ENCODE data around the gene CHRNB1.

The CHRNB1 gene

DNA sequence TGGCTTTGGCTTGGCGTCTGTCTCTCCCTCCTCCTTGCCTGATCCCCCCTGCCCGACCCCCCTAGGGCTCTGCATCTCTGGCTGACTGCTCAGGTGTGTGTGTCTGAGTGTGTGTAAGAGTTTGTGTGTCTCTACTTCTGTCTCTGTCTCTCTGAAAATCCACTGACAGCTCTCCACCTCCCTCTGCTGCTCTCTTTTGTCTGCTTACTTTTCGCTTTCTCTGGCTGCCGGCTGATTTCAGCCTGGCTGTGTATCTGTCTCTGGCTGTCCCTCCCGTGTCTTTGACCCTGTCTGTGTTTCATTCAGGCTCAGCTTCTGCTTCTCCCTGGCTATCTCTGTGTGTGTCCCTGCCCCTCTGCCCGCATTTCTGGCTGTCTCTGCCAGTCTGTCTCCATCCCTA is 28.5 kb upstream of the CHRNB1 start:
- DNase-seq: peak in 1 of 5 experiments; percentile 21

DNA sequence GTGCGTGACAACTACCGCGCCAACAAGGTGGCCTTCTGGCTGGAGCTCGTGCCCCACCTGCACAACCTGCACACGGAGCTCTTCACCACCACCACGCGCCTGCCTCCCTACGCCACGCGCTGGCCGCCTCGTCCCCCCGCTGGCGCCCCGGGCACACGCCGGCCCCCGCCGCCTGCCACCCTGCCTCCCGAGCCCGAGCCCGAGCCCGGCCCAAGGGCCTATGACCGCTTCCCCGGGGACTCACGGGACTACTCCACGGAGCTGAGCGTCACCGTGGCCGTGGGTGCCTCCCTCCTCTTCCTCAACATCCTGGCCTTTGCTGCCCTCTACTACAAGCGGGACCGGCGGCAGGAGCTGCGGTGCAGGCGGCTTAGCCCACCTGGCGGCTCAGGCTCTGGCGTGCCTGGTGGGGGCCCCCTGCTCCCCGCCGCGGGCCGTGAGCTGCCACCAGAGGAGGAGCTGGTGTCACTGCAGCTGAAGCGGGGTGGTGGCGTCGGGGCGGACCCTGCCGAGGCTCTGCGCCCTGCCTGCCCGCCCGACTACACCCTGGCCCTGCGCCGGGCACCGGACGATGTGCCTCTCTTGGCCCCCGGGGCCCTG is 27.7 kb upstream of the CHRNB1 start:
- DNase-seq: no peak

DNA sequence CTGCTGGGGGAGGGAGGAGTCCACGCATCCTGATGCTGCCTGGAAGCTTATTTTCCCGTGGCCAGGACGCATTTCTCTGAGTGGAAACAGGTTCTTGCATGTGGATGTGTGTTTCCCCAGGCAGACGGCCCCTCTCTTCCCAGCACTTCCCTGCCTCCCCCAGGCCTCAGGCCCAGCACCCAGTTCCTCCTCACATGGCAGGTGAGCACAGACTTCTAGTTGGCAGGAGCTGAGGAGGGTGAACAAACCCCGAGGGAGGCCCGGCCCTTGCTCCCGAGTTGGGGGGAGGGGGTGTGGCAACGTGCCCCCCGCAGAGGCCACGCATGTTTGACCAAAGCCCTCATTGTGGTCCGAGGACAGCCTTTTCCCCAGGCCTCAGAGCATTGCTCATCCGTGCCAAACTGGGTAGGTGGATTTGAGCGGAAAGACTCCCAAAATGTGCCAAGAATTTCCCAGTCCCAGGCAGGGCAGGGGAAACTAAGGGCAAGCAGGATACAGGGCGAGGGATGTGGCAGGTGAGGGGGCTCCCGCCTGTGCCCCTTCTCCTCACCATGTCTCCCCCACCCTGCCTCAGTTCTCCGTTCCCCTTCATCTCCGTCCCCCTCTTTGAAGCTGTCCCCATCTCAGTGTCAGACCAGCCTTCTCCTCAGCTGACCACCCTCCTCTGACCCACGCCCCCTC is 26.2 kb upstream of the CHRNB1 start:
- no peak for DNase-seq

DNA sequence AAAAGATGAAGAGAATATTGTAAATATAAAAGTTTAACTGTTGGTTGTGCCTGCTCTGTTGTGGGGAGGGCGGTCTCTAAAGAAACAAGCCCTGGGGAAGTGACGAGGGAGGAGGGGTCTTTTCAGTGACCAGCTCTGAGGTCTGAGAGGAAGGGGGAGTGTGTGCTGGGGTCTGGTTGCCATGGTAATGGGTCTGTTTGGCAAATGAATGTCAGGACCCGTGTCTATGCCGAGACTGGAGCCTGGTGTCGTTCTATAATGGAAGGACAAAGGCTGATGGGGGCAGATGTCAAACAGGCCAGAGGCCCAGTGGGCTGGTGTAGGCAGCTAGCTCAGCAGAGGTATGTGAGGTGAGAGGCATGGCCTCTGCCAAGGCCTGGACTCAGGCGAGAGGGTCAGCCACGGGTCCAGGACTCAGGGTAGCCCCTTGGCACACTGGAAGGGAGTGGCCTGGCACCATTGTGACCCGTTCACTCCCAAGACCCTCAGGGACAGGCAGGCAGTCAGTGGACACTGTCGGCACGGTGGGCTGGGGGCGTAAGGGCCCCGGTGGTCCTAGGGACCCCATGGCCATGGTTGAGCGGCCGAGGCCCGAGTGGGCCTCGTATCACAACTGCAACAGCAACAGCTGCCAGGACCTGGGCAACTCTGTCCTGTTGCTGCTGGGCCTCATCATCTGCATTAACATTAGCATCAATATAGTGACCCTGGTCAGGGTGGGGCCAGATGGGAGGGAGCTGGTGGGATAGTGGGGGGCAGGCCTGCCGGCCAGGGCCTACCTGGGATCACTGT is 24.8 kb upstream of the CHRNB1 start, which contains the start of gene SPEM1:
SPEM1 (plus strand) TSS at position 506 of the 792 bp plus-strand sequence; CDS start at position 567, 61 bp downstream.
- DNase-seq: no peak

DNA sequence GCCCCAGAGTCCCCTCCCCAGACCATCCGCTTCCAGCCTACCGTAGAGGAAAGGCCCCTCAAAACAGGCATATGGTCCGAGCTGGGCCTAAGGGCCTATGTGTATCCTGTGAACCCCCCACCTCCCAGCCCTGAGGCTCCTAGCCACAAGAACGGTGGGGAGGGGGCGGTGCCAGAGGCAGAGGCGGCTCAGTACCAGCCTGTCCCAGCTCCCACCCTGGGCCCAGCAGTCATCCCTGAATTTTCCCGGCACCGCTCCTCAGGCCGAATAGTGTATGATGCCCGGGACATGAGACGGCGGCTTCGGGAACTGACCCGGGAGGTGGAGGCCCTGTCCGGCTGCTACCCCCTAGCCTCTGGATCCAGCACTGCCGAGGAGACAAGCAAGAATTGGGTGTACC is 23.7 kb upstream of the CHRNB1 start:
- no peak for DNase-seq

DNA sequence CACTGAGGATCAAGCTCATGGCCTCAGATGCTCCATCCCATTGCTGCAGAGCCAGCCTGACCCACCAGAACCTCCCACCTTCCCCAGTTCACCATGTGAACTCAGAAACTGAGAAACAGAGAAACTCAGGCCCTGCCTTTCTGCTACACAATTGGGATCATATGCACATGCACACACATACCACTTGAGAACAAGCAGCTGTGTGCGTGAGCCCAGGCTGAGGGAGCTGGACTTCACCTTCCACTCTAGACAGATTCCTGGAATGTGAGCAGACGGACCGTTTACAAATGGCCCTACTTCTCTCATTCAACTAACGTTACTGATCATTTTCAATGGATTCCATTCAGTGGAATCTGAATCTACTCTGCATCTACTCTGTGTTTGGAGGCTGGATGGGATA is 21.2 kb upstream of the CHRNB1 start:
- no peak for DNase-seq

DNA sequence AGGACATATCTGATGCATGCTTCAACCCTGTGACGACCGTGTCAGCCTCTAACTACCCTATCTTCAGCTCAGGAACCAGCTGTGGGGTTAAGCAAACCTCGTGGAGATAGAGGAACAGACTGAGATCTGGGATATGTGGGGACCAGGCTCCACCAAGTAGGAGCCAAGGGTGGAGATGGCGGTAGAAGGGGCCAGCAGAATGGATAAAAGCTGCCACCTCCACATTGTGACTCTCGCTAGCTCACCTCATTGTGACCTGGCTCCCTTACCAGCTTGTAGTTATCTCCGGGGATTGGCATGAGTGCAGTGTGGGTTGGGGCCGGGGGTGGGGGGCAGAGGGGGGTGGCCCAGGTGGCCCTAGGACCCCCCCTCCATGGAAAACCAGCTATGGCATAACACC is 19.5 kb upstream of the CHRNB1 start, which contains the start of gene SPEM2:
SPEM2 (plus strand) TSS at position 301 of the 400 bp plus-strand sequence; CDS start at position 374, 73 bp downstream.
- DNase-seq: no peak

DNA sequence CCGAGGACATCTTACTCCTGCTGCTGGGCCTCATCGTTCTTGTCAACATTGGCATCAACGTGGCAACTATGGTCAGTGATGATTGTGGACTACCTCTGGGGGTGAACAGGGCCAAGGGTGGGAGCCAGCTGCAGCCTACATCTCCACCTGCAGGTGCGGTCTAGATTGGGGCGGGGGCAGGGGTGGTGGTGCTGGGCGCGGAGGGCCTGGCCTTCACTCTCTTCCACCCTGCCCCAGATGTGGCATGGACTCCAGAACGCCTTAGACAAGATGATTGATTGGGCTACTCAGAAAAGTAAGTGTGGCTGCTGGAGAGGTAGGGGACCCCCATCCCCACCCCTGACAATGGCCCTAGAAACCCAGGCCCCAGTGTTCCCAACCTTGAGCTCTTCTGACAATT is 19.1 kb upstream of the CHRNB1 start:
- no peak for DNase-seq

DNA sequence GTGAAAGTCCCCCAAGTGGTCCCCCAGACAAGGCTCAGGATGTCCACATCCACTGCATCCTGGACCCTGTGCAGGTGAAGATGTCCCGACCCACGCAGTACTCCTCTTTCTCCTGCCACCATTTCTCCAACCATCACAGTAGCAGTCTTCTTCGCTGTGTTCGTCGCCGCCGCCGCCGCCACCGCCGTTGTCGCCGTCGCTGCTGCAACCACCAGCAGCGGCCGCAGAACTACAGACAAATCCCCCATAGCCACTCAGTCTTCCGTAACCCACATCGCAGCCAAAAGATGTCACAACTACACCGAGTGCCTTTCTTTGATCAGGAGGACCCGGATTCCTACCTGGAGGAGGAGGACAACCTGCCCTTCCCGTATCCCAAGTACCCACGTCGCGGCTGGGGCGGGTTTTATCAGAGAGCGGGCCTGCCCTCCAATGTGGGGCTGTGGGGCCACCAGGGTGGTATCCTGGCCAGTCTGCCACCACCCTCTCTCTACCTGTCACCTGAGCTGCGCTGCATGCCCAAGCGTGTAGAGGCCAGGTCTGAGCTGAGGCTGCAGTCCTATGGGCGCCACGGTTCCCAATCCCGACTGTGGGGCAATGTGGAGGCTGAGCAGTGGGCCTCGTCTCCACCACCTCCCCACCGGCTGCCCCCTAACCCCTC is 18.5 kb upstream of the CHRNB1 start:
- no peak for DNase-seq

DNA sequence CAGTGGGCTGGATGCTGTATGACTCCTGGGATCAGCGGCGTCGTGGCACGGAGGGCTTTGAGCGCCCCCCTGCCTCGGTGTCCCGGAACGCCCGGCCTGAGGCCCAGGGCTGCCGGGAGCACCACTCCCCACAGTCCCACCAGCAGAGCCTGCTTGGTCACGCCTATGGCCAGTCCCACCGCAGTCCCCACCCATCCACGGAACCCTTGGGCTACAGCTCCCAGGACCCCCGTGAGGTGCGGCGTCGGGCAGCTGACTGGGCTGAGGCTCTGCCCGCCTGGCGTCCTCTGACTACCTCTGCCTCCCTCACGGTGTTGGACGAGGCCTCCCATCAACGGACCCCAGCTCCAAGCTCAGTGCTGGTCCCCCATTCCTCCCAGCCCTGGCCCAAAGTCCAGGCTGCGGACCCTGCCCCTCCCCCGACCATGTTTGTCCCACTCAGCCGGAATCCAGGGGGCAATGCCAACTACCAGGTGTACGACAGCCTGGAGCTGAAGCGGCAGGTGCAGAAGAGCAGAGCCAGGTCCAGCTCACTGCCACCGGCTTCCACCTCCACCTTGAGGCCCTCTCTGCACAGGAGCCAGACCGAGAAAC is 17.9 kb upstream of the CHRNB1 start:
- DNase-seq: no peak

DNA sequence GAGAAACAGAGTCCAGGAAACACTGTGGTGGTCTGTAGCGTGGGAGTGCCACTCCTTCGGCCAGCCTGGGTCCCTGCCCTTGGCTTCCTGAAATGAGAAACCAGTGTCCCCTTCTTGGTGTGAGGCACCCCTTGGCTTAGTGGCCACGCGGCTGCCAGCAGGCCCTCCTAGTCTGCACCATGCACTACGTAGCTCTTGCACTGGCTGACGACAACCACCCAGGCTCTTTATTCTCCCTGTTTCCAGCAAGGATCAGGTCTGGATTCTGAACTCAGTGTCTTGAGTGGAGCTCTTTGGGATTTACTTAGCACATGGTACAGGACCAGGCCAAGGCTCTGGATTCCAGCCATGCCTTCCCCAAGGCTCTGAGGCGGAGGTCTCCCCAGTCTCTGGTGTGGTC is 17.3 kb upstream of the CHRNB1 start:
- DNase-seq: no peak

DNA sequence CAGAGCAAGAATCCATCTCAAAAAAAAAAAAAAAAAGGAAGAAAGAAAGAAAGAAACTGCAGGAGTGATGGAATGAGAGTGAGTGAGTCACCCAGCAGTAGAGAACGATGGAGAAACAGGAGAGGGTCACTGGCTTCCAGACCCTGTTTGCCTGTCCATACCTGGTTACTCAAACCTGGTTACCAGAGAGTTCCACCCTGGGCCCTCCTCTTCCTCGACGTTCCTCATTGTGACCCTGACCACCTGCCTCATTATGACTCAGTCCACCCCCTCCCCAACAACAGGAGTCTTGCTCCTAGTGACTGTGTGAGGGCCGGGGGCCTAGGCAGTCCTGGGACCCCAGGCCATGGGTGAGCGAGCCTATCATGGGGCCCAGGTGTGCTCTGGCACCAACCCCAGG is 16.3 kb upstream of the CHRNB1 start, which contains the start of gene SPEM3:
SPEM3 (plus strand) TSS at position 301 of the 400 bp plus-strand sequence; CDS start at position 347, 46 bp downstream.
- DNase-seq: no peak

DNA sequence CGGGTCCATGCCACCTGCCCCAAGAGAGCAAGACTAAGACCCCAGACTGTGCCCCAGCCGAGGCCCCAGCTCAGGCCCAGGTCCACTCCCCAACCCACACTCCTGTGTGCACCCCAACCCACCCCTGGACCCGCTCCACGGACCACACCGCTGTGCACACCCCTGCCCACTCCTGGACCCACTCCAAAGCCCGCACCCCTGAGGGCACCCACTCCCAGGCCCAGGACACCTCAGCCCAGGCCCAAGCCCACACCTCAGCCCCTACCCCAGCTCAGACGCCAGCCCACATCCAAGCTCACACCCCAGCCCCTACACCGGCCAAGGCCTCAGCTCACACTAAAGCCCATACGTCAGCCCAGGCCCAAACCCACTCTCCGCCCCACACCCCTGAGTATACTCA is 15.1 kb upstream of the CHRNB1 start:
- no peak for DNase-seq

DNA sequence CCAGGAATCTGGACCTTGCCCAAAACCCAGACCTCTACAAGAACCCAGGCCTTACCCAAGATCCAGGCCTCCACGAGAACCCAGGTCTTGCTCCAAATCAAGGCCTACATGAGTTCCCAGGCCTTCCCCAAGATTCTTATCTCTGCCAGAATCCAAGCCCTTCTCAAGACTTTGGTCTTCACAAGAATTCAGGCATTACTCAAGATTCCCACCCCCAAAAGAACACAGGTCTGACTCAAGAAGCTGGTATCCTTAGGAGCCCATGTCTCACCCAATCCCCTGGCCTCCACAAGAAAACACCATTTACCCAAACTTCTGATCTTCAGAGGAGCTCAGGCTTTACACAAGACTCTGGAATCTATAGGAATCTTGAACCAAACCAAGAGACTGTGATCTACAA is 13.6 kb upstream of the CHRNB1 start:
- no peak for DNase-seq

DNA sequence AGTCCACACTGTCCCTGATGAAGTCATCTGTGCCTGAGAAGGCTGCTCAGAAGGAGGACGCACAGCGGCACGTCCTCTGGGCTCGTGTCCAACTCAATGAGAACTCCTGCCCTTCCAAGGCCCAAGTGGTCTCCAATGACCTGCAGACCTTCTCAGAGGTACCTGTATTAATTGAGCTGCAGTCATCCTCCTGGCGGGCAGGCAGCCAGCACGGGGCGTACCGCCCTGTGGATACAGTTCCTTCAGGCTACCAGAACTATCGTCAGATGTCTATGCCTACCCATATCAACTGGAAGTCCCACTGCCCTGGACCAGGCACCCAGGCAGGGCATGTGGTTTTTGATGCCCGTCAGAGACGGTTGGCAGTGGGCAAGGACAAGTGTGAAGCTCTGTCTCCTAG is 12.6 kb upstream of the CHRNB1 start:
- no peak for DNase-seq

DNA sequence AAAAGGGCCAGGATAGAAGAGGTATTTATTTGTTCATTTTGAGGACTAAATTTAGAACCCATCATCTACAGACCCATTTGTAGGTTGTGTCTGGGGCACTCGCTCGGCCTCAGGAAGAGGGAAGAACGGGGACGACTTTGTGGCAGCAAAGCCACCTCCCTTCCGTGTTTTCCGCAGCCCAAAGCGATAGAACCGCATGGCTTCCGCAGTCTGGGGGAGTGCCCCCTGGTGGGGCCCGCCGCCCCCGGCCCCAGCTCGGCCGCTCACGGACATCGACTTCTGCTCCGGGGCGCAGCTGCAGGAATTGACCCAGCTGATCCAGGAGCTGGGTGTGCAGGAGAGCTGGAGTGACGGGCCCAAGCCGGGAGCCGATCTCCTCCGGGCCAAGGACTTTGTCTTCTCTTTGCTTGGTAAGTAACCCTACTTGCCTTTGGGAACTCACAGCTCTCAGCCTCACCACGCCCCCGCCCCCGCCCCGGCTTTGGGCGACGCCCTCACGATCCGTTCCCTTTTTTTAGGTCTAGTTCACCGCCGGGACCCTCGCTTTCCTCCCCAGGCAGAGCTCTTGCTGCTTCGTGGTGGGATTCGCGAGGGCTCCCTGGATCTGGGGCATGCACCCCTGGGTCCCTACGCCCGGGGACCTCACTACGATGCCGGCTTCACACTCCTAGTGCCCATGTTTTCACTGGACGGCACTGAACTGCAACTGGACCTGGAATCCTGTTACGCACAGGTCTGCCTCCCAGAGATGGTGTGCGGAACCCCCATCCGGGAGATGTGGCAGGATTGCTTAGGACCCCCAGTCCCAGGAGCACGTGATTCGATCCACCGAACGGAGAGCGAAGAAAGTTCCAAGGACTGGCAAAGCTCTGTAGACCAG is 8.9 kb upstream of the CHRNB1 start:
- peak in 4 of 5 experiments; percentile 26 to 77 (median 38) for DNase-seq

DNA sequence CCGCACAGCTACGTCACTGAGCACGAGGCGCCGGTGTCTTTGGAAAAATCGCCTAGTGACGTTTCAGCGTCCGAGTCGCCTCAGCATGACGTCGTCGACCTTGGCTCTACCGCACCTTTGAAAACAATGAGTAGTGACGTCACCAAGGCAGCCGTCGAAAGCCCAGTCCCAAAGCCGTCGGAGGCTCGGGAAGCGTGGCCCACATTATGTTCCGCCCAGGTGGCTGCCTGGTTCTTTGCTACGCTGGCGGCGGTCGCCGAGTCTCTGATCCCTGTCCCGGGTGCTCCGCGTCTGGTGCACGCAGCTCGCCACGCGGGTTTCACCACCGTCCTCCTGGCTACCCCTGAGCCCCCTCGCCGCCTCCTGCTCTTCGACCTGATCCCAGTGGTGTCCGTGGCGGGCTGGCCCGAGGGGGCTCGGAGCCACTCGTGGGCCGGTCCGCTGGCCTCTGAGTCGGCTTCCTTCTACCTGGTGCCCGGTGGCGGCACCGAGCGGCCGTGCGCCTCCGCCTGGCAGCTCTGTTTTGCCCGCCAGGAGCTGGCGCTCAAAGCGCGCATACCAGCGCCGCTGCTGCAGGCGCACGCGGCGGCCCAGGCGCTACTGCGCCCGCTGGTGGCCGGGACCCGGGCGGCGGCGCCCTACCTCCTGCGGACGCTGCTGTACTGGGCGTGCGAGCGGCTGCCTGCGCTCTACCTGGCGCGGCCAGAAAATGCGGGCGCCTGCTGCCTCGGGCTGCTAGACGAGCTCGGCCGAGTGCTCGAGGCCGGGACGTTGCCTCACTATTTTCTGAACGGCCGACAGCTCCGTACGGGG is 8.1 kb upstream of the CHRNB1 start:
- DNase-seq: peak; percentile 57 to 91 (median 69)

DNA sequence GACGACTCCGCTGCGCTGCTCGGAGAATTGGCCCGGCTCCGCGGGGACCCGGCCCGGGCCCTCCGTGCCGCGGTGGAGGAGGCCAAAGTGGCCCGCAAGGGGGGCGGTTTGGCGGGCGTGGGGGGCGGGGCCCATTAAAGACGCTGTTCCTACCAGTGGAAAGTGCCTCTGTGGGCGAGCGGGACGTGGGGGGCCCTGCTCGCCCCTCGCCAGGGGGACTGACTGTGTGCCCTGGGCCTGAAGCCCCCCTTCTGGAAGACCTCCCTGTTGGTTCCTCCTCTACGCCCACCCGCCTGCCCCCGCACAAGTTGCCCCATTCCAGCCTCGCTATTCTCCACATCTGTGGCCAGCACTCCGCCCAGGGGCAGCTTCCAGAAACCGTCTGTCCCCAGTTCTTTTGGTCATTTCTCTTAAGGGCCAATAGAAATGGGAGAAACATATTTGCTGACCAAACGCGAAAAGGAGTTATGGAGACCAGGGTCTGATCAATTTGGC is 7.4 kb upstream of the CHRNB1 start:
- DNase-seq: no peak

DNA sequence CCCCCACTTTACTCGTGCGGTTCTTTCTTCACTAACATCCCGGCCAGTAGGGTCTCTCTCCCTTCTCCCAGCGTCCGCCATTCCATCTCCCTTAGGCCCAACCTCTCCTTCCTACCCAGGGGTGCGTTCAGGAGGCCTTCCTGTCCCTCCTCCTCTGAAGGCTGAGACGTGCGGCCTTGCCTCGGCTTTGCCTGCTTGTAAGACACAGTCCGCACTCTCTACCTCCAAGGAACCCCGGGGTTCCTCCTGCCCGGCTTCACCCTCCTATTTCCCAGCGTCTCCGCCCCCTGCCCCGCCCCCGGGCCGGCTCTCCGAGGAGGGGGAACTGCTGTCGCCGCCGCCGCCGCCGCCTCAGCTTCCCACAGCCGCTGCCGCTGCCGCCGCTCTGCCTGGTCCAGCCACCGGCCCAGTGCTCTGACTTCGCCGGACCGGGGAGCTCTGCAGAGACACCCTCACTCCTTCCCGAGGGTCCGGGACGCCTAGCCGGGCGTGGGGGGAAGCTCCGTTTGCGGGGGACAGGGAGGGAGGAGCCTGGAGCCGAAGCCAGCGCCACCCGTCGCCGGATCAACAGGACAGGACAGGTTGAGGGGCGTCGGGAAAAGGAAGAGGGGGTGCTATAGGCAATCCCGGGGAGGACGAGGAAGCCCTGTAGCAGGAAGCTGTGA is 6.8 kb upstream of the CHRNB1 start:
- DNase-seq: peak in 4 of 5 experiments; percentile 13 to 40 (median 25)

All from T-helper 2 cell (primary cell).